ENCODE measurements around the gene KCNK5. TPM values are rescaled to one million over a fixed set of nuclear protein-coding genes. Genes with fewer than 3 reads are reported as not detected.

KCNK5 gene
- total RNA-seq, 1 donor from 2014 or later = 42.6 TPM

GRCh38 chr6:39231521-39232243 lies 2.4 kb upstream of the KCNK5 start:
- H3K27me3 Mint-ChIP-seq (ENCODE audit: low read depth) = peaks cover 8% of the 10 kb centered on the region
- no peaks in the 10 kb centered on the region for H3K9me3 Mint-ChIP-seq
- DNase-seq (ENCODE audit: low spot score) = no peak
- peaks cover 12% of the 10 kb centered on the region for H3K4me1 Mint-ChIP-seq (ENCODE audit: low read depth)
- intact Hi-C loops (cut with micrococcal nuclease) = no loop called here
- no peak overlapping the region for H3K4me3 Mint-ChIP-seq (ENCODE audit: low read depth)
- H3K27ac Mint-ChIP-seq = no peak overlapping the region
- peaks cover 16% of the 10 kb centered on the region for H3K36me3 Mint-ChIP-seq (ENCODE audit: low read depth)

- H3K27ac Mint-ChIP-seq = no peak overlapping the region
Measured at GRCh38 chr6:39230654-39231035, 1.4 kb upstream of the KCNK5 start.

GRCh38 chr6:39228111-39228971 lies 934 bp downstream of the KCNK5 start:
- no peak for DNase-seq (ENCODE audit: low spot score)
- Mint-ChIP-seq H3K4me1 (ENCODE audit: low read depth) (peaks cover 41% of the 10 kb centered on the region), H3K36me3 (ENCODE audit: low read depth) (peaks cover 48% of the 10 kb centered on the region), H3K27me3 (ENCODE audit: low read depth) (no peaks in the 10 kb centered on the region), H3K27ac (peak overlapping the region; percentile 72), H3K9me3 (no peaks in the 10 kb centered on the region), H3K4me3 (ENCODE audit: low read depth) (peak overlapping the region; percentile 89)
- intact Hi-C loops (cut with micrococcal nuclease) = loop anchor here (2.0 to 10.0 kb wide), 4 partner anchors 34 to 144 kb away; no protein-coding TSS in a partner anchor

More at GRCh38 chr6:39230654-39231035, 1.4 kb upstream of the KCNK5 start:
- peaks cover 26% of the 10 kb centered on the region for H3K36me3 Mint-ChIP-seq (ENCODE audit: low read depth)
- H3K4me1 Mint-ChIP-seq (ENCODE audit: low read depth) = peaks cover 20% of the 10 kb centered on the region
- no peak for DNase-seq (ENCODE audit: low spot score)
- no peaks in the 10 kb centered on the region for H3K9me3 Mint-ChIP-seq
- intact Hi-C loops (cut with micrococcal nuclease) = no loop called here
- H3K27me3 Mint-ChIP-seq (ENCODE audit: low read depth) = peaks cover 4% of the 10 kb centered on the region
- peak overlapping the region; percentile 38 for H3K4me3 Mint-ChIP-seq (ENCODE audit: low read depth)

- no peaks in the 10 kb centered on the region for H3K27me3 Mint-ChIP-seq (ENCODE audit: low read depth)
- no peak for DNase-seq (ENCODE audit: low spot score)
Measured at GRCh38 chr6:39227476-39227875, 1.8 kb downstream of the KCNK5 start.

GRCh38 chr6:39226639-39227329 lies 2.5 kb downstream of the KCNK5 start:
- Mint-ChIP-seq H3K9me3 (peaks cover 7% of the 10 kb centered on the region), H3K4me1 (ENCODE audit: low read depth) (peaks cover 55% of the 10 kb centered on the region), H3K27me3 (ENCODE audit: low read depth) (no peaks in the 10 kb centered on the region), H3K27ac (peak overlapping the region; percentile 85), H3K36me3 (ENCODE audit: low read depth) (peaks cover 64% of the 10 kb centered on the region), H3K4me3 (ENCODE audit: low read depth) (peak overlapping the region; percentile 89)
- no peak for DNase-seq (ENCODE audit: low spot score)
- intact Hi-C loops (cut with micrococcal nuclease) = loop anchor here (1.0 to 10.0 kb wide), 3 partner anchors 39 to 142 kb away; no protein-coding TSS in a partner anchor

More at GRCh38 chr6:39227476-39227875, 1.8 kb downstream of the KCNK5 start:
- Mint-ChIP-seq H3K36me3 (ENCODE audit: low read depth) (peaks cover 57% of the 10 kb centered on the region), H3K4me1 (ENCODE audit: low read depth) (peaks cover 48% of the 10 kb centered on the region), H3K27ac (peak overlapping the region; percentile 68), H3K4me3 (ENCODE audit: low read depth) (peak overlapping the region; percentile 89), H3K9me3 (peaks cover 6% of the 10 kb centered on the region)
- intact Hi-C loops (cut with micrococcal nuclease) = loop anchor here (5.0 to 10.0 kb wide), 2 partner anchors 40 to 143 kb away; no protein-coding TSS in a partner anchor

- peaks cover 72% of the 10 kb centered on the region for H3K36me3 Mint-ChIP-seq (ENCODE audit: low read depth)
- no peaks in the 10 kb centered on the region for H3K27me3 Mint-ChIP-seq (ENCODE audit: low read depth)
Measured at GRCh38 chr6:39225946-39226437, 3.3 kb downstream of the KCNK5 start.

GRCh38 chr6:39225543-39225942 lies 3.7 kb downstream of the KCNK5 start:
- Mint-ChIP-seq H3K4me3 (ENCODE audit: low read depth) (peak overlapping the region; percentile 89), H3K27ac (peak overlapping the region; percentile 85), H3K27me3 (ENCODE audit: low read depth) (no peaks in the 10 kb centered on the region), H3K36me3 (ENCODE audit: low read depth) (peaks cover 76% of the 10 kb centered on the region), H3K4me1 (ENCODE audit: low read depth) (peaks cover 68% of the 10 kb centered on the region), H3K9me3 (peaks cover 7% of the 10 kb centered on the region)
- intact Hi-C loops (cut with micrococcal nuclease) = loop anchor here (5.0 to 10.0 kb wide), 2 partner anchors 38 to 141 kb away; no protein-coding TSS in a partner anchor
- no peak for DNase-seq (ENCODE audit: low spot score)

More at GRCh38 chr6:39225946-39226437, 3.3 kb downstream of the KCNK5 start:
- intact Hi-C loops (cut with micrococcal nuclease) = loop anchor here (1.0 to 10.0 kb wide), 3 partner anchors 39 to 141 kb away; no protein-coding TSS in a partner anchor
- Mint-ChIP-seq H3K4me1 (ENCODE audit: low read depth) (peaks cover 63% of the 10 kb centered on the region), H3K4me3 (ENCODE audit: low read depth) (peak overlapping the region; percentile 89), H3K27ac (peak overlapping the region; percentile 85), H3K9me3 (peaks cover 7% of the 10 kb centered on the region)
- peak; percentile 55 for DNase-seq (ENCODE audit: low spot score)

GRCh38 chr6:39224523-39225182 lies 4.6 kb downstream of the KCNK5 start:
- H3K4me1 Mint-ChIP-seq (ENCODE audit: low read depth) = peaks cover 71% of the 10 kb centered on the region
- intact Hi-C loops (cut with micrococcal nuclease) = loop anchor here (5.0 to 10.0 kb wide), 2 partner anchors 37 to 140 kb away; no protein-coding TSS in a partner anchor
- no peak for DNase-seq (ENCODE audit: low spot score)
- peak overlapping the region; percentile 85 for H3K27ac Mint-ChIP-seq
- H3K4me3 Mint-ChIP-seq (ENCODE audit: low read depth) = peak overlapping the region; percentile 74
- H3K36me3 Mint-ChIP-seq (ENCODE audit: low read depth) = peaks cover 83% of the 10 kb centered on the region
- H3K27me3 Mint-ChIP-seq (ENCODE audit: low read depth) = no peaks in the 10 kb centered on the region
- H3K9me3 Mint-ChIP-seq = peaks cover 7% of the 10 kb centered on the region

GRCh38 chr6:39224011-39224410 lies 5.3 kb downstream of the KCNK5 start:
- no peak for DNase-seq (ENCODE audit: low spot score)
- Mint-ChIP-seq H3K9me3 (peaks cover 7% of the 10 kb centered on the region), H3K27me3 (ENCODE audit: low read depth) (no peaks in the 10 kb centered on the region), H3K4me1 (ENCODE audit: low read depth) (peaks cover 74% of the 10 kb centered on the region), H3K4me3 (ENCODE audit: low read depth) (peak overlapping the region; percentile 74), H3K36me3 (ENCODE audit: low read depth) (peaks cover 87% of the 10 kb centered on the region), H3K27ac (peak overlapping the region; percentile 85)
- intact Hi-C loops (cut with micrococcal nuclease) = loop anchor here (10.0 kb wide), 1 partner anchor 139 kb away; no protein-coding TSS in a partner anchor

GRCh38 chr6:39223555-39223954 lies 5.7 kb downstream of the KCNK5 start:
- no peak for DNase-seq (ENCODE audit: low spot score)
- peaks cover 7% of the 10 kb centered on the region for H3K9me3 Mint-ChIP-seq
- peaks cover 78% of the 10 kb centered on the region for H3K4me1 Mint-ChIP-seq (ENCODE audit: low read depth)
- peak overlapping the region; percentile 85 for H3K27ac Mint-ChIP-seq
- H3K27me3 Mint-ChIP-seq (ENCODE audit: low read depth) = no peaks in the 10 kb centered on the region
- intact Hi-C loops (cut with micrococcal nuclease) = loop anchor here (10.0 kb wide), 1 partner anchor 139 kb away; no protein-coding TSS in a partner anchor
- peaks cover 92% of the 10 kb centered on the region for H3K36me3 Mint-ChIP-seq (ENCODE audit: low read depth)
- peak overlapping the region; percentile 74 for H3K4me3 Mint-ChIP-seq (ENCODE audit: low read depth)

GRCh38 chr6:39223061-39223460 lies 6.2 kb downstream of the KCNK5 start:
- Mint-ChIP-seq H3K36me3 (ENCODE audit: low read depth) (peaks cover 94% of the 10 kb centered on the region), H3K27me3 (ENCODE audit: low read depth) (no peaks in the 10 kb centered on the region), H3K4me3 (ENCODE audit: low read depth) (peak overlapping the region; percentile 74), H3K4me1 (ENCODE audit: low read depth) (peaks cover 78% of the 10 kb centered on the region), H3K9me3 (peaks cover 7% of the 10 kb centered on the region), H3K27ac (peak overlapping the region; percentile 85)
- no peak for DNase-seq (ENCODE audit: low spot score)
- intact Hi-C loops (cut with micrococcal nuclease) = loop anchor here (10.0 kb wide), 1 partner anchor 138 kb away; no protein-coding TSS in a partner anchor
